BLaER1 (cell line): ENCODE measurements around the gene POU3F2.

Experiments
- H3K27ac ChIP-seq: shearing (Covaris generic); formaldehyde crosslinking; 2 replicates; pipeline ENCODE4 v1.8.1; 2022
- H3K27me3 ChIP-seq: shearing (Covaris generic); formaldehyde crosslinking; 2 replicates; pipeline ENCODE4 v1.8.1; 2022
- H3K36me3 ChIP-seq: shearing (Covaris generic); formaldehyde crosslinking; 2 replicates; pipeline ENCODE4 v1.8.1; 2022
- H3K4me1 ChIP-seq: shearing (Covaris generic); formaldehyde crosslinking; 2 replicates; pipeline ENCODE4 v1.8.1; 2022
- H3K4me2 ChIP-seq: shearing (Covaris generic); formaldehyde crosslinking; 2 replicates; pipeline ENCODE4 v1.8.1; 2022
- H3K4me3 ChIP-seq: shearing (Covaris generic); formaldehyde crosslinking; 2 replicates; pipeline ENCODE4 v1.8.1; 2022
- H3K9ac ChIP-seq: shearing (Covaris generic); formaldehyde crosslinking; 2 replicates; pipeline ENCODE4 v1.8.1; 2022
- H3K9me3 ChIP-seq: shearing (Covaris generic); formaldehyde crosslinking; 2 replicates; pipeline ENCODE4 v1.8.1; 2022
- H4K20me1 ChIP-seq: shearing (Covaris generic); formaldehyde crosslinking; 2 replicates; pipeline ENCODE4 v1.8.1; 2022
- Cebpa-rat ChIP-seq: shearing (Covaris generic); IDR thresholded peaks from 2 replicates; pipeline ENCODE4 v1.8.1; 2022

The POU3F2 gene

DNA sequence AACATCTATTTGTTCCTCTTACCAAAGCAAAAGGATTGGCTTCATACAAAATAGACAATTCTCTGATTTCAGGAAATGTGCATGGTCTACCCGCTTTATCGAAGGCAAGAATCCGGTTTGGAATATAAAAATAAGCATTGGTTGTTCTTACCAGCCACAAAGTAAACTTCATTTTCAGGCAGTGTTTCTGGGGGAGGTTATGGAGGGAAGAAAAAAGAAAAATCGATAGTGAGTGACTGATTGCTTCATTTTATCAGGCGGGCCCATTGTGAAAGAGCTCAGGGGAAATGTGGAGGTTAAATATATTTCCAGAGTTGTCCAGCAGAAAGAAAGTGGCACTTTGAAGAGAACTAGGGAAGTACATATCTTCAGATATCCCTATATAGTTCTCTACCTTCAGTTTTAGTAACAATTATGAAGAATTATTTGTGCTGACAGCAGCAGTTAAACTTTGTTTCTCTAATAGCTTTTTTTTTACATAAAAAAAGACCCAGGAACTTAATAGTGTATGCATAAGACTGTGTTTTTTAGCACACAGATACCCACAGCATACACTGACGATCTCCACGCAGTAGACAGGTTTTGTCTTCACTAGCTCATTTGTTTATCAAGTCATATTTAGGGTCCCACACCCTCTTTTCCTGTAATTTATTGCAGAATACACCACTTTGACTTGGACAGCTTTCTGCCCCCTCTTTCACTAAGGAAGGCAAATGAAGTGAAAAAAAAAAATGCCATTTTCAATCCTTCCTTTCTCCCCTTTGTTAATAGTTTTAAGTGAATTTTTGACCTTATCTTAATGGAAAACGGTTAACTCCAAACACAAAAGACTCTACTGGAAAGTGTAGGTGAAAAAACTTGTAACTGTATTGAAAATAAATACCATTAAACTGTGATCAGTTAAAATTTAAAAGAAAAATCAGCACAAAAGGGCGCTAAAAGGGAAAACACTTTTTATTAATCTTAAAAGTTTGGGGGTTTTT lies 2.9 kb downstream of the POU3F2 start:
- H3K4me1 ChIP-seq: peaks cover 17% of the 10 kb centered on the region
- H3K27ac ChIP-seq: no peak overlapping the region
- H3K27me3 ChIP-seq: peaks cover 100% of the 10 kb centered on the region
- no peaks in the 10 kb centered on the region for H3K36me3 ChIP-seq
- no peak overlapping the region for H3K9ac ChIP-seq
- H3K4me2 ChIP-seq: no peak overlapping the region
- TF ChIP-seq Cebpa-rat: no peak
- H3K9me3 ChIP-seq: peaks cover 4% of the 10 kb centered on the region; the same call in 1 of the 2 replicates
- peaks cover 92% of the 10 kb centered on the region for H4K20me1 ChIP-seq
- H3K4me3 ChIP-seq: no peak overlapping the region

DNA sequence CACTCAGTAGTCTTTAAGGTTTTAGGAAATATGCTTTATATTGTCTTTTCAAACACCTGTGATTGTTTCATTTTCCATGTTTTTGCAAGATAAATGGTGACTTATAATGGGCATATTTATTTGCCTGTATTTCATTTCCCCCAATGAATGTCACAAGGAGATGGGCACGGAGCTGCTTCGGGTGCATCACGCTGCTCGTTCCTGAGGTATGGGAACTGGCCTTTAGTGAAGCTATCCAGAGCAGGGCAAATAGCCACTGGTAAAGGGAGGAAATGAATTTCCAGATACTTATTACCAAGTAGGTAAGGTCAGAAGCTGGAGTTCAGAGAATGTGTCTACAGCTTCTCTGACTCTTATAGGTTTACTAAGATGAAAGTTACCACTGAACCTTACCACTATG lies 3.7 kb downstream of the POU3F2 start:
- Histone ChIP-seq H3K27me3 (peaks cover 100% of the 10 kb centered on the region), H3K4me2 (no peak overlapping the region)

DNA sequence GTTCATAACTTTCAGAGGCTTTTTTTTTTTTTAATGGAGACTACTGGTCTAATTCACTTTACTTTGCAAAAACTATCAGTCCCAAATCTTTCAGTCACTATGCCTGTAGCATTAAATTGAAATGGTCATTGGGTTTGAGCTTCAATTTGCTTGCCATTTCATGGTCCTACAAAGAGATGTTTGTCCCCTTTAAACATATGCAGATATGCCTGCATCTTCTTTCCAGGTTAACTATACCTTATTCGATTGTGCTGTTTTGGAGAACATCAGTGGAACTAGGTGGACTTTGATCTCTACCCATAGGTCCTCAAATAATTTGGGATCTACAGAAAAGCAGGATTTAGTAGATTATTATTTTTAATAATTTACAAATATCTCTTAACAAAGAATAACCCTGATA lies 4.6 kb downstream of the POU3F2 start:
- Histone ChIP-seq H4K20me1 (peaks cover 92% of the 10 kb centered on the region), H3K27ac (no peak overlapping the region), H3K36me3 (no peaks in the 10 kb centered on the region), H3K27me3 (peaks cover 100% of the 10 kb centered on the region), H3K9me3 (no peaks in the 10 kb centered on the region; the same call in 1 of the 2 replicates), H3K4me2 (no peak overlapping the region), H3K4me1 (peaks cover 5% of the 10 kb centered on the region), H3K4me3 (no peak overlapping the region), H3K9ac (no peak overlapping the region)
- TF ChIP-seq Cebpa-rat: no peak

More for the DNA sequence above, 3.7 kb downstream of the POU3F2 start:
- Histone ChIP-seq H3K4me3 (no peak overlapping the region), H3K4me1 (peaks cover 15% of the 10 kb centered on the region), H4K20me1 (peaks cover 92% of the 10 kb centered on the region), H3K36me3 (no peaks in the 10 kb centered on the region), H3K27ac (no peak overlapping the region), H3K9ac (no peak overlapping the region), H3K9me3 (no peaks in the 10 kb centered on the region)
- no peak for TF ChIP-seq Cebpa-rat

DNA sequence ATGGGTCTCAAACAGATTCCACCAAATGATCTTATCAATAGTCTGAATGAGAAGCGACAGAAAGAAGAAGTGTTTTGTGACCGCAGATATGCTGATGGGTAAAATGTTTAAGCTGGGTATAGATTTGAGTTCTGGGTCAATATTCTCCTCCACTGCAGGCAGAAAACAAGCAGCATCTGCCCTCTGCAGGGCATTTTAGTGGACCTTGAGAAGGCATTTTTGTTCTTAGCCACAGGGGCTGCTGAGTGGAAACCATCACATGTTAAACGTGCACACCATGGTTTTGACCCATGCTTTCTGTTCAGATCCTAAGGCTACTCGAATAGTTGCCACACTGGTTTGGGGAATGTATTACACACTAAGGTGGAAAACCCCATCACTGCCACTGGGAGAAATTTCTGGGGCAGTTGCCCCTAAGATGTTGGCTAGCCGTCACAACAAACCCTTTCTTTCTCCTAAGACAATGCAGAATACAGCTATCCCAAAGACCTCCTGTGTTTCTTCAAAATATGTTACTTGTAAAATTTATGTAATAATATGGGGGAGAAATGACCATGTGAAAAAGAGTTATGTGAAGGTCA lies 5.5 kb downstream of the POU3F2 start:
- H3K4me2 ChIP-seq: no peak overlapping the region
- H3K4me1 ChIP-seq: peaks cover 7% of the 10 kb centered on the region; the same call in 1 of the 2 replicates
- H3K27me3 ChIP-seq: peaks cover 100% of the 10 kb centered on the region

DNA sequence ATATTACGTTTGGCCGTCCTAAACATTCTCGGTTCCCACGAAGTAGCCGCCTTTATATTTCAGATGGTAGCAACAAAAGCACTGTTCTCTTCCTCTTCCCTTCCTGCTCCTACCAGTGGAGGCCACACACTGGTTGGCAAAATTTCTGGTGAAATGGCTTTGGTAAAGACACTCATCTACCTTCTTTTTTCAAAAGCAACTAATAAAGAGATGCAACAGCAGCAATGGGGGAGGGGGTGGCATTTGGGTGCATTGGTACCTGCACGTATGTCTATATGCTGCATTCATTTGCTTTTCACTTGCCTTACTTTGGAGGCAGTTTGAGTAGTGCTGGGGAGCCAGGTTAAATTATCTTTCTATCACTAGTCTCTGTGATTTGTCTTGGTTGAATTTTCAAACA lies 6.0 kb downstream of the POU3F2 start:
- Histone ChIP-seq H3K9me3 (no peaks in the 10 kb centered on the region; the same call in 1 of the 2 replicates), H3K4me3 (no peak overlapping the region), H3K4me1 (peaks cover 6% of the 10 kb centered on the region; the same call in 1 of the 2 replicates), H3K4me2 (no peak overlapping the region), H3K27me3 (peaks cover 100% of the 10 kb centered on the region), H4K20me1 (peaks cover 100% of the 10 kb centered on the region), H3K36me3 (no peaks in the 10 kb centered on the region), H3K9ac (no peak overlapping the region), H3K27ac (no peak overlapping the region)
- TF ChIP-seq Cebpa-rat: no peak

More for the DNA sequence above, 5.5 kb downstream of the POU3F2 start:
- no peak overlapping the region for H3K9ac ChIP-seq
- no peaks in the 10 kb centered on the region; the same call in 1 of the 2 replicates for H3K9me3 ChIP-seq
- H3K4me3 ChIP-seq: no peak overlapping the region
- no peak overlapping the region for H3K27ac ChIP-seq
- peaks cover 99% of the 10 kb centered on the region for H4K20me1 ChIP-seq
- H3K36me3 ChIP-seq: no peaks in the 10 kb centered on the region
- TF ChIP-seq Cebpa-rat: no peak

DNA sequence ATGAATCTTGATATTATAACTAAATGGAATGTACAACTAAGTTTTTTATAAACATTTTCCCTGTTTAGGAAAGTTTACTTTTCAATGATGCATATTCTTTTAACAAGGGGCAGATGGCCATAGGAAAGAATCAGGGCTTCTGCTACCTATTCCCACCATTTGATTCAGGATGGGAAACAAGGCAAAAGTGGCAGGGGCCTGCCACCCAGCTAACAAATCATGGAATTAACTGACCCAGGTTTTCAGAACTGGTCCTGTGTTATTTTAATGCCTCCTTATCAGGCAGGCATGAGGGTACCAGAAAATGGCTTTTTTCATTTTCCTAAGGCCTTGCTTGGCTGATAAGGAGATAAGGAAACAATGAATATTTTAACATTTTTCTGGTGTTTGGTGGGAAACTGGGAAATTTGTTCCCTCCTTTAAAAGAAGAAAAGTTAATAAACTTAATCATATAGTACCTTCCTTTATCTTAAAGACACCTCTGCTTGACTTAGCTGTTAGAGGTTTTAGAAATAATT lies 6.7 kb downstream of the POU3F2 start:
- no peak overlapping the region for H3K4me2 ChIP-seq
- TF ChIP-seq Cebpa-rat: no peak
- H3K27ac ChIP-seq: no peak overlapping the region
- H3K9me3 ChIP-seq: no peaks in the 10 kb centered on the region; the same call in 1 of the 2 replicates
- H3K4me3 ChIP-seq: no peak overlapping the region
- no peak overlapping the region for H3K9ac ChIP-seq
- peaks cover 100% of the 10 kb centered on the region for H3K27me3 ChIP-seq
- no peaks in the 10 kb centered on the region for H3K36me3 ChIP-seq
- peaks cover 9% of the 10 kb centered on the region; the same call in 1 of the 2 replicates for H3K4me1 ChIP-seq
- H4K20me1 ChIP-seq: peaks cover 100% of the 10 kb centered on the region

DNA sequence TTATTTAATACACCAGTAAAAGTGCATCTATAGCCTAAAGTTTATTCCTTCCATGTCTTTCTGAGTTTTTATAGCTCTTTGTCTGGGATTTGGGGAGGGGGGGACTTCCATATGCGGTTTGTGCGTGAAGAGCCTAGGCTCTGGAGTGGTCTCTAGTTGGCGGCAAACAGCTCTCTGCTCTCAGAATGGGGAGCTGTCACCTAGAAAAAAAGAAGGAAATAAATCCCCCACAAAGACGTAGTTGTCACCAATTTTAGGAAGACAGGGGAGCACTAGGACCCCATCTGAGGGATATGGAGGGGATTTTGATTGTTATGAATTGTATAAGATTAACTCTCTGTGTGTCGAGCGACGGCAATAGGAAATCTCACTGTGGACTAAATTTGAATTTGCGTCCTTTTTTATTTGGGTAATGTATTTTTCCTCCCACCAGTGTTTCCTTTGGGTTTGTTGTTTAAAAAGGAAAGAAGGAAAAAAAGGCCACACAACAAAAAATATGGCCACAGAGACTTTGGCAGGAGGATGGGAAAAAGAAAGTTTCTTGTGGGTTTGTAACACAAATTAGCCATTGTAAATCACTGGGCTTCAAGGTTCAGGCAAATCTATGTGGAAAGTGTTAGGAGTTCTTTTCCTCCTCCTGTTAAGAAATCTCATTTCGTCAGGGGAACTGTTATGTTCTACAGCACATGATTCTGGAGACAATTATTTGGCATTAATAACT lies 7.4 kb downstream of the POU3F2 start:
- peaks cover 100% of the 10 kb centered on the region for H3K27me3 ChIP-seq
- peaks cover 100% of the 10 kb centered on the region for H4K20me1 ChIP-seq
- no peak for TF ChIP-seq Cebpa-rat
- H3K9me3 ChIP-seq: no peaks in the 10 kb centered on the region; the same call in 1 of the 2 replicates
- H3K4me3 ChIP-seq: no peak overlapping the region
- H3K4me1 ChIP-seq: peaks cover 9% of the 10 kb centered on the region; the same call in 1 of the 2 replicates
- H3K4me2 ChIP-seq: no peak overlapping the region
- no peaks in the 10 kb centered on the region for H3K36me3 ChIP-seq
- H3K9ac ChIP-seq: no peak overlapping the region
- H3K27ac ChIP-seq: no peak overlapping the region

DNA sequence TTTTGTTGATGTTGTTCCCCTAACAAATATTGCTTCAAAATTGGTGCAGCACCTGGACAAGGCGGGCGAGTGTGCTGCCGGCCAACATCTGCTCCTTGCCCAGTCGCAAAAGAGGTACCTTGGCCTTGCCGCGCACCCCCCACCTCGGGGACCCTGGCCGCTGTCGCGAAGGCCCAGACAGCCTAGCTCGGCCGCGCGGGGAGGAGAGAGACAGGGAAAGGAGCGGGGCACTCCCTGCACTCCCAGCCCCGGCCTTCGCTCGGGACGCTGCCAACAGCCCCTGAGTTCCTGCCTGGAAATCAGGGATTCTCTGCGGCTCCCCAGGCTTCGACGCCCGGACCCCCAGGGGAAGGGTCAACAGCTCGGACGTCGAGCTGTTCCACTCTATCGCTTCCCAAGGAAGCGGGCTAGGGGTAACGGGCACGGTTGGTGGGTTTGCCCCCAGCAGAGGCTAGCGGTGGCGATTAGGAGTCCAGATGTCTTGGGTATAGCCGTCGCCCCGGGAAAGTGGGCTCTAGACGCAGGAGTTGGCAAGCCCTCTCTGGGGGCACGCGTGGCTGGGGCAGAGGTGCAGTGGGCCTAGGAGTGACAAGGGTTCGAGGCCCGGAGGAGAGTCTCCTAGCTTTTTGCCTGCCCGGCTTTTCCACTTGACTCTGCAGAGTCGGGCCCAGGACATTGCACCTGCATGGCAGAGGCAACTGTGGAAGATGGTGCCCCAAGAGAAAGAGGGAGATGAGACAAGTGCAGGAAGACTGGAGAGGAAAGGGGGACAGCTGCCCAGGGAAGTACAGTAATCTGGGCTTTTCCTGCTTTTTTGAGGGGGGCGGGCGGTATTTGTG lies 8.2 kb downstream of the POU3F2 start:
- Histone ChIP-seq H3K27me3 (peaks cover 100% of the 10 kb centered on the region), H3K36me3 (no peaks in the 10 kb centered on the region), H3K27ac (no peak overlapping the region), H4K20me1 (peaks cover 100% of the 10 kb centered on the region), H3K4me2 (no peak overlapping the region), H3K4me3 (no peak overlapping the region), H3K4me1 (peaks cover 9% of the 10 kb centered on the region; the same call in 1 of the 2 replicates), H3K9me3 (no peaks in the 10 kb centered on the region; the same call in 1 of the 2 replicates), H3K9ac (no peak overlapping the region)
- TF ChIP-seq Cebpa-rat: no peak
